ENCODE results near the gene LAIR2.

DNA sequence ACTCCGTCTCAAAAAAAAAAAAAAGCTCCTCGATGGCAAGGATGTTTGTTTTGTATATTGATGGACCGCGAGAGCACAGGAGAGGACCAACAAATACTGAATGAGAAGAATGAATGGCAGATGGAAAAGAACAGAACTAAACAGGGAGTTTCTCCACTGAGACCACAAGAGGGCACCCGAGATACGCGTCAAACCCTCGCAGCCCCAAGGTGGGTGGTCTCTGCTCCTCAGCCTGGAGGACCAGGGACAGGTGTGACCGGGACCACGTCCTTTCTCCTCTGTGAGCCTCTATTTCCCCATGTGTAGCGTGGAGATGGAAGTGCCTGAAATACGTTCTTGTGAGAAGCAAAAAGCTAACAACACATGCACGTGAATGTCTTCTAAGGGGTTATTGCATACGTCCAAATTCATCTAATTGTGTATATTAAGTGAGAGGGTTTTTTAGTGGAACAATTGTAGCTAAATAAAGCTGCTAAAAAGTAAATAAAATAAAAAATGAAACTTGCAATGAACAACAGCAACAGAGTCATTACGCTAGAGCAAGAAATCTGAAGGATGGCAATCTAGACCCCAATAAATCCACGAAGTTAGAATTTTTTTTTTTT lies 21.2 kb upstream of the LAIR2 start:
- TF ChIP-seq ZBTB7A (IDR thresholded peaks at IDR 0.05; ENCODE audit: low read depth) = no peak
- TF ChIP-seq TCF12 (IDR thresholded peaks at IDR 0.05; ENCODE audit: low read depth) = no peak
- TF ChIP-seq RAD21 (IDR thresholded peaks at IDR 0.05; ENCODE audit: low read depth) = peak; percentile 64
- no peak for TF ChIP-seq EGR1 (IDR thresholded peaks at IDR 0.05)
- TF ChIP-seq FOXM1 (IDR thresholded peaks at IDR 0.05; ENCODE audit: borderline replicate concordance, low read depth) = no peak
- TF ChIP-seq YY1 (IDR thresholded peaks at IDR 0.05; ENCODE audit: low read depth) = no peak
- TF ChIP-seq CREB1 (IDR thresholded peaks at IDR 0.05; ENCODE audit: low read depth) = no peak
- TF ChIP-seq TEAD4 (IDR thresholded peaks at IDR 0.05) = no peak
- no peak for TF ChIP-seq EP300 (IDR thresholded peaks at IDR 0.05; ENCODE audit: borderline replicate concordance)
- TF ChIP-seq TAF1 (IDR thresholded peaks at IDR 0.05; ENCODE audit: low read depth) = no peak
- TF ChIP-seq NFIC (IDR thresholded peaks at IDR 0.05) = no peak
- TF ChIP-seq MAX (IDR thresholded peaks at IDR 0.05) = no peak
- no peak for TF ChIP-seq CEBPB (IDR thresholded peaks at IDR 0.05)
